ENCODE data around the gene CFD.

DNA sequence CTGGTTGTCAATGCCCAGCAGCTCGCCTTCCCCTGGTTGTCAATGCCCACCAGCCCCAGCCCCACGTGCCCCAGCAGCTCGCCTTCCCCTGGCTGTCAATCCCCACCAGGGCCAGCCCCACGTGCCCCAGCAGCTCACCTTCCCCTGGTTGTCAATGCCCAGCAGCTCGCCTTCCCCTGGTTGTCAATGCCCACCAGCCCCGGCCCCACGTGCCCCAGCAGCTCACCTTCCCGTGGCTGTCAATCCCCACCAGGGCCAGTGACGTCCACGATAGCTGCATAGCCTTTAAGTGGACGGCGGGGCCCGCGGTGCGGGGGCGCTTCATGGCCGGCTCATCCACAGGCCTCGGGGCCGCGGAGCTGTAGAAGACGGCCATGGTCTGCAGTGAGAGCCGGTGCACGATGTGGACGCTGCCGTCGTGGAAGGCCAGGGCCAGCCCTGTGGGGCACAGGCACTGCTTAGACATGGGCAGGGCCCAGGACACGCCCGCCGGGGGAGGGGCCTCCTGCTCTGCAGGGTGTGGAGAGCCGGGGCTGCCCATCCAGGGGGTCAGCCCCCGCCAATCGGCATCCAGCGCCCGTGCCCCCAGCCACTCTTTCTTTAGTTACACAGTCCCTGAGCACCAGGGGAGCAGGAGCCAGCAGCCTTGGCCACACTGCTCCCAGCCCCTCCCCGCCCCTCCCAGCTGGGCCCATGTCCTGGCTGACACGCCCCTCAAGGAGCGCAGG lies 20.4 kb downstream of the CFD start:
- TF ChIP-seq, protein P1, sequence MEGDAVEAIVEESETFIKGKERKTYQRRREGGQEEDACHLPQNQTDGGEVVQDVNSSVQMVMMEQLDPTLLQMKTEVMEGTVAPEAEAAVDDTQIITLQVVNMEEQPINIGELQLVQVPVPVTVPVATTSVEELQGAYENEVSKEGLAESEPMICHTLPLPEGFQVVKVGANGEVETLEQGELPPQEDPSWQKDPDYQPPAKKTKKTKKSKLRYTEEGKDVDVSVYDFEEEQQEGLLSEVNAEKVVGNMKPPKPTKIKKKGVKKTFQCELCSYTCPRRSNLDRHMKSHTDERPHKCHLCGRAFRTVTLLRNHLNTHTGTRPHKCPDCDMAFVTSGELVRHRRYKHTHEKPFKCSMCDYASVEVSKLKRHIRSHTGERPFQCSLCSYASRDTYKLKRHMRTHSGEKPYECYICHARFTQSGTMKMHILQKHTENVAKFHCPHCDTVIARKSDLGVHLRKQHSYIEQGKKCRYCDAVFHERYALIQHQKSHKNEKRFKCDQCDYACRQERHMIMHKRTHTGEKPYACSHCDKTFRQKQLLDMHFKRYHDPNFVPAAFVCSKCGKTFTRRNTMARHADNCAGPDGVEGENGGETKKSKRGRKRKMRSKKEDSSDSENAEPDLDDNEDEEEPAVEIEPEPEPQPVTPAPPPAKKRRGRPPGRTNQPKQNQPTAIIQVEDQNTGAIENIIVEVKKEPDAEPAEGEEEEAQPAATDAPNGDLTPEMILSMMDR (IDR thresholded peaks at IDR 0.05): no peak
- no peak for TF ChIP-seq POLR2A (IDR thresholded peaks at IDR 0.05)
